CD4-positive, alpha-beta memory T cell (primary cell): ENCODE data around the gene C16orf89. TPM values are rescaled to one million over a fixed set of nuclear protein-coding genes. Genes with fewer than 3 reads are reported as not detected.

Experiments
- CTCF ChIA-PET: fragments of 350-600 bp; sonication (Branson Sonifier 250); formaldehyde crosslinking; loops from one replicate; lab custom pipeline; 2021; ENCODE audit warnings: inconsistent platforms; ENCODE audit not compliant: partially characterized antibody; lab: Charles Lee
- POLR2A ChIA-PET: fragments of 350-600 bp; sonication (Branson Sonifier 250); formaldehyde crosslinking; loops from one replicate; lab custom pipeline; 2021; ENCODE audit not compliant: partially characterized antibody; lab: Charles Lee
- DNase-seq, 5 donors: peaks; one replicate each; pipeline versions ENCODE4 v3.0.0 to v3.0.0-alpha.2; 2020 to 2022; ENCODE audit warnings: mixed read lengths in 1 of 5
- H3K27ac ChIP-seq: one replicate; pipeline ENCODE4 v1.7.0; 2013; ENCODE audit warnings: low read depth, low read length
- H3K27me3 ChIP-seq: 2 replicates; pipeline ENCODE4 v1.7.0; 2013; ENCODE audit warnings: mild to moderate bottlenecking, low read length, moderate library complexity; ENCODE audit not compliant: insufficient read depth
- H3K36me3 ChIP-seq: 2 replicates; pipeline ENCODE4 v1.7.0; 2013; ENCODE audit warnings: mild to moderate bottlenecking, low read length, moderate library complexity; ENCODE audit not compliant: insufficient read depth
- H3K4me1 ChIP-seq: 2 replicates; pipeline ENCODE4 v1.7.0; 2013; ENCODE audit warnings: mild to moderate bottlenecking, low read length, moderate library complexity; ENCODE audit not compliant: insufficient read depth
- H3K4me3 ChIP-seq, 2 donors: one replicate each; pipeline ENCODE4 v1.7.0; 2013; ENCODE audit warnings: low read length in 2 of 2, mild to moderate bottlenecking in 1 of 2
- H3K9me3 ChIP-seq, 2 donors: one replicate each; pipeline ENCODE4 v1.7.0; 2013; ENCODE audit warnings: low read length in 2 of 2, control low read depth in 1 of 2; ENCODE audit not compliant: control insufficient read depth in 1 of 2
- H3K27ac Mint-ChIP-seq, 7 donors: one replicate each; pipeline ENCODE4 v1.8.0; 2020 to 2021; ENCODE audit warnings: mixed read lengths in 7 of 7, mild to moderate bottlenecking in 6 of 7, inconsistent platforms in 3 of 7, moderate library complexity in 3 of 7
- H3K27me3 Mint-ChIP-seq, 2 donors: one replicate each; pipeline ENCODE4 v1.8.0; 2020 to 2021; ENCODE audit warnings: mixed read lengths in 2 of 2
- H3K36me3 Mint-ChIP-seq, 2 donors: one replicate each; pipeline ENCODE4 v1.8.0; 2020 to 2021; ENCODE audit warnings: mixed read lengths in 2 of 2, inconsistent platforms in 1 of 2, mild to moderate bottlenecking in 1 of 2
- H3K4me1 Mint-ChIP-seq, 4 donors: one replicate each; pipeline ENCODE4 v1.8.0; 2020 to 2021; ENCODE audit warnings: mixed read lengths in 4 of 4, mild to moderate bottlenecking in 1 of 4
- H3K4me3 Mint-ChIP-seq, 8 donors: one replicate each; pipeline ENCODE4 v1.8.0; 2020 to 2021; ENCODE audit warnings: mixed read lengths in 8 of 8, mild to moderate bottlenecking in 7 of 8, moderate library complexity in 6 of 8, inconsistent platforms in 3 of 8
- H3K9me3 Mint-ChIP-seq, 8 donors: one replicate each; pipeline ENCODE4 v1.8.0; 2020 to 2021; ENCODE audit warnings: mixed read lengths in 8 of 8, mild to moderate bottlenecking in 5 of 8, inconsistent platforms in 3 of 8, moderate library complexity in 1 of 8
- intact Hi-C: fragments of 100-400 bp; cut with micrococcal nuclease; formaldehyde crosslinking; loops from one replicate; pipeline ENCODE4 v1.15.1; 2023
- polyA plus RNA-seq, 2 donors: library from polyadenylated mRNA; unstranded; fragments of 300-500 nt; fragmentation: Illumina TruSeq; gene quantifications; one replicate each; pipeline ENCODE4 v1.2.3, GENCODE V29; 2021
- total RNA-seq, 2 experiments: library from RNA; stranded (reverse); gene quantifications; one replicate each; pipeline ENCODE4 v1.2.3, GENCODE V29; 2021

Gene C16orf89
- total and polyA plus RNA-seq, 4 experiments from 2014 or later, result not detected

- no peaks in the 10 kb centered on the region for H3K4me1 Mint-ChIP-seq
- intact Hi-C loops, result no loop called here
- no peak for DNase-seq
- H3K27ac Mint-ChIP-seq, result no peak overlapping the region
- ChIA-PET POLR2A (no interaction called here), CTCF (no interaction called here)
- H3K36me3 Mint-ChIP-seq, result peaks cover 0 to under 1% of the 10 kb centered on the region in 2 donors
- Histone ChIP-seq H3K27ac (no peak overlapping the region), H3K4me3 (no peak overlapping the region), H3K27me3 (no peaks in the 10 kb centered on the region), H3K4me1 (no peaks in the 10 kb centered on the region), H3K36me3 (no peaks in the 10 kb centered on the region), H3K9me3 (no peaks in the 10 kb centered on the region)
- H3K27me3 Mint-ChIP-seq, result peaks cover 1 to 3% of the 10 kb centered on the region in 2 donors
- peaks cover 0 to 1% (median 0%) of the 10 kb centered on the region in 8 donors for H3K9me3 Mint-ChIP-seq
- H3K4me3 Mint-ChIP-seq, result no peak overlapping the region
Measured at GRCh38 chr16:5019775-5020174, 46.0 kb downstream of the C16orf89 start.

GRCh38 chr16:5018793-5019192 is 47.0 kb downstream of the C16orf89 start:
- Mint-ChIP-seq H3K9me3 (peaks cover 0 to 1% (median 0%) of the 10 kb centered on the region in 8 donors), H3K4me3 (no peak overlapping the region)
- POLR2A ChIA-PET, result no interaction called here

DNA sequence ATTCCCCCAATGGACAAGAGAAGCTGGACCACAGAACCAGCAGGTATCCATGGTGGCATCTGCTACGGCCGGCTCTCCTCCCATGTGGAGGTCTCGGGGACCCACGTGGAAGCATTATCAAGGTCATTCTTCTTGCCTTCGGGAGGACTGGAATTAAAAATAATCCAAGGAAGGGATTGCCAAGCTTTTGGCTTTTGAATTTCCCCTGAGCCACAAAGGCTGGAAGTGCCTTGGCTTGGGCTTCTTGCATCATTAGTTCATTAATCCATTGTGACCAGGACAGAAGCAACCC is 48.1 kb downstream of the C16orf89 start:
- Mint-ChIP-seq H3K4me1 (no peaks in the 10 kb centered on the region), H3K27ac (no peak overlapping the region), H3K36me3 (no peaks in the 10 kb centered on the region), H3K9me3 (peaks cover 0 to 1% (median 0%) of the 10 kb centered on the region in 8 donors), H3K4me3 (no peak overlapping the region), H3K27me3 (peaks cover 1 to 3% of the 10 kb centered on the region in 2 donors)
- CTCF ChIA-PET, result no interaction called here
- H3K4me3 ChIP-seq, result no peak overlapping the region
- POLR2A ChIA-PET, result no interaction called here
- no peaks in the 10 kb centered on the region for H3K9me3 ChIP-seq
- no peaks in the 10 kb centered on the region for H3K27me3 ChIP-seq
- no peaks in the 10 kb centered on the region for H3K36me3 ChIP-seq
- no peaks in the 10 kb centered on the region for H3K4me1 ChIP-seq
- intact Hi-C loops, result no loop called here
- DNase-seq, result no peak
- H3K27ac ChIP-seq, result no peak overlapping the region

More at GRCh38 chr16:5018793-5019192, 47.0 kb downstream of the C16orf89 start:
- no peak for DNase-seq
- intact Hi-C loops, result no loop called here
- CTCF ChIA-PET, result no interaction called here
- no peak overlapping the region for H3K4me3 ChIP-seq
- H3K27ac ChIP-seq, result no peak overlapping the region
- Mint-ChIP-seq H3K27me3 (peaks cover 1 to 3% of the 10 kb centered on the region in 2 donors), H3K27ac (no peak overlapping the region), H3K4me1 (no peaks in the 10 kb centered on the region), H3K36me3 (no peaks in the 10 kb centered on the region)
- no peaks in the 10 kb centered on the region for H3K36me3 ChIP-seq
- H3K27me3 ChIP-seq, result no peaks in the 10 kb centered on the region
- H3K4me1 ChIP-seq, result no peaks in the 10 kb centered on the region
- H3K9me3 ChIP-seq, result no peaks in the 10 kb centered on the region

GRCh38 chr16:5016967-5017677 is 48.6 kb downstream of the C16orf89 start:
- Mint-ChIP-seq H3K27ac (no peak overlapping the region), H3K27me3 (peaks cover 1 to 3% of the 10 kb centered on the region in 2 donors), H3K36me3 (no peaks in the 10 kb centered on the region), H3K4me3 (no peak overlapping the region), H3K4me1 (no peaks in the 10 kb centered on the region), H3K9me3 (peaks cover 0 to 1% (median 0%) of the 10 kb centered on the region in 8 donors)
- CTCF ChIA-PET, result no interaction called here
- POLR2A ChIA-PET, result no interaction called here
- Histone ChIP-seq H3K9me3 (no peaks in the 10 kb centered on the region), H3K36me3 (no peaks in the 10 kb centered on the region), H3K27me3 (no peaks in the 10 kb centered on the region), H3K4me3 (no peak overlapping the region), H3K4me1 (no peaks in the 10 kb centered on the region), H3K27ac (no peak overlapping the region)
- intact Hi-C loops, result no loop called here
- no peak for DNase-seq

DNA sequence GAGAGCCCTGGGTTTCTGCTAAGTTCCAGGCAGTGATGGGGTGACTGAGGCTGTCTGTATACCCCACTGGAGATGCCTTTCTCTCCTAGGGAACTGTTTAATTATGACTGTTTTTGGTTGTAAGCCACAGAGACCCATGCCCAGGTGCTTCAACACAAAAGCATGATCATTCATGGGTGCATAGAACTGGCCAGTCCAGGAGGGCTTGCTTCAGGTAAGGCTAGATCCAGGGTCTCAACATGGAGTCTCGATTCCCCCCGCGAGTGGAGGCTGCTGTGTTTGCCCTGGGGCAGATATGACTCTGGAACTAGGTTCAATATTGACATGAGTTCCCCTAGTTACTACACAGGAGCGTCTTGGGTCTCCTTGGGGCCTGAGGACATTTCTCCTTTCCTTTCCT is 49.9 kb downstream of the C16orf89 start:
- Mint-ChIP-seq H3K27ac (no peak overlapping the region), H3K4me3 (no peak overlapping the region), H3K36me3 (no peaks in the 10 kb centered on the region), H3K9me3 (no peaks in the 10 kb centered on the region), H3K4me1 (no peaks in the 10 kb centered on the region), H3K27me3 (peaks cover 2 to 3% of the 10 kb centered on the region in 2 donors)
- ChIA-PET CTCF (no interaction called here), POLR2A (no interaction called here)
- intact Hi-C loops, result no loop called here
- H3K27me3 ChIP-seq, result no peaks in the 10 kb centered on the region
- no peaks in the 10 kb centered on the region for H3K36me3 ChIP-seq
- H3K27ac ChIP-seq, result no peak overlapping the region
- no peak overlapping the region for H3K4me3 ChIP-seq
- H3K9me3 ChIP-seq, result no peaks in the 10 kb centered on the region
- no peaks in the 10 kb centered on the region for H3K4me1 ChIP-seq
- DNase-seq, result no peak

GRCh38 chr16:5015351-5015750 is 50.4 kb downstream of the C16orf89 start:
- Mint-ChIP-seq H3K36me3 (no peaks in the 10 kb centered on the region), H3K4me1 (no peaks in the 10 kb centered on the region), H3K4me3 (no peak overlapping the region), H3K27me3 (peaks cover 3 to 5% of the 10 kb centered on the region in 2 donors), H3K27ac (no peak overlapping the region), H3K9me3 (peaks cover 0 to 2% (median 0%) of the 10 kb centered on the region in 8 donors)
- no peak overlapping the region for H3K27ac ChIP-seq
- no peak for DNase-seq
- no peaks in the 10 kb centered on the region for H3K4me1 ChIP-seq
- intact Hi-C loops, result no loop called here
- POLR2A ChIA-PET, result no interaction called here
- CTCF ChIA-PET, result no interaction called here
- H3K4me3 ChIP-seq, result no peak overlapping the region
- H3K36me3 ChIP-seq, result no peaks in the 10 kb centered on the region
- H3K9me3 ChIP-seq, result no peaks in the 10 kb centered on the region
- H3K27me3 ChIP-seq, result no peaks in the 10 kb centered on the region

DNA sequence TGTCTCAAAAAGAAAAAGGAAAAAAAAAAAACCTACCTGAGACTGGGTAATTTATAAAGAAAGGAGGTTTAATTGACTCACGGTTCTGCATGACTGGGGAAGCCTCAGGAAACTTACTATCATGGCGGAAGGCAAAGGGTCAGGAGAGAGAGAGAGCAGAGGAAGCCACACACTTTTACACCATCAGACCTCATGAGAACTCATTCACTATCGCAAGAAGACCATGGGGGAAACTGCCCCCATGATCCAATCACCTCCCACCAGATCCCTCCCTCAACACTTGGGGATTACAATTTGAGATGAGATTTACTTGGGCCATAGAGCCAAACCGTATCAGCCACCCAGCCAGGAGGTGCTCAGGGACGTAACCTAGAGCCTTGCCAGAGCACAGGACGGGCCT is 52.9 kb downstream of the C16orf89 start:
- Histone ChIP-seq H3K36me3 (no peaks in the 10 kb centered on the region), H3K27ac (no peak overlapping the region), H3K4me1 (no peaks in the 10 kb centered on the region), H3K4me3 (no peak overlapping the region), H3K9me3 (no peaks in the 10 kb centered on the region), H3K27me3 (no peaks in the 10 kb centered on the region)
- no peaks in the 10 kb centered on the region for H3K4me1 Mint-ChIP-seq
- H3K4me3 Mint-ChIP-seq, result no peak overlapping the region
- DNase-seq, result no peak
- POLR2A ChIA-PET, result no interaction called here
- peaks cover 5 to 7% of the 10 kb centered on the region in 2 donors for H3K27me3 Mint-ChIP-seq
- no peaks in the 10 kb centered on the region for H3K36me3 Mint-ChIP-seq
- CTCF ChIA-PET, result no interaction called here
- H3K27ac Mint-ChIP-seq, result no peak overlapping the region
- peaks cover 0 to 2% (median 0%) of the 10 kb centered on the region in 8 donors for H3K9me3 Mint-ChIP-seq
- intact Hi-C loops, result no loop called here
